ELR (cell line): Measurements from ENCODE around the gene MRPL36.
"Not testable (repeated sequence)": the region's sequence is repeated elsewhere in the genome, so short reads cannot be mapped to it uniquely, and the experiment has no call there.

Experiments used
- DNase-seq: peaks from one replicate; pipeline ENCODE4 v3.0.0-alpha.2; 2015; ENCODE audit warnings: low read depth

MRPL36 gene

DNA sequence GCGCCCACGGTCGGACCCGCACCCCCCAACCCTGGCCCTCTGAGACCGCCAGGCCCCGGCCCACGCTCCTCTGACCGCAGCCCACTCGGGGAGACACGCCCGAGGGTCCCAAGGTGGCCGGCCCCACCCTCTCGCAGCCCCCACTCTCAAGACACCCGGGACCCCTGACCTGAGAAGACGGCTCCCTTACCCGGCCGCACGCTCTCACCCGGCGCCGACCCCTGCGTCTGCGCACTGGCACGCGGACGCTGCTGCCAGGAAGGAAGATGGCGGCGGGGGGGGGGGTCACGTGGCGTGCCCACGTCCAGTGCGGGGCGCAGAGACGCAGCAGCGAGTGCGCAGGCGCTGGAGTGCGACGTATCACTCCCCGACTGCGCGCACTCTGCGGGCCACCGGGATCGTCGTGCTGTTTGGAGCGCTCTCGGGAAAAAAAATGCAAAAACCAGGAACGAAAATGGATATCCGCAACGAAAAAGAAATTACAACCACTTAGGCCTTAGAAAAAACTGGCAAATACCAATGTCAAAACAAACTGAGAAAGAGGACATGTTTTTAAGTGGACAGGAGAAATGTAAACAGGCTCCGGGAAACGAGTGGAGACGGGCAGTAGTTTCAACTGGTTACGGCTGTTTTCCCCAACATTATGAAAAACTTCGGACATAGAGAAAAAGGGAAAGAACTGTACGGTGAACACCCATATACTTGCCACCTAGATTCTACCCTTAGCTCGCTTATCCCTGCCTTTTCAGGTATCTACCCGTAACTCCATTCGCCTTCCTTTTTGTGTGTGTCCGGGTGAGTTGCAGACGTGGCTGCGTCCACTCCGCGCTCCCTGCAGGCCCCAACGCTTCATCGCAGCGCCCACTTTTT, at the start of gene MRPL36:
TSS of gene MRPL36 (minus strand) at position 236 of the 870 bp plus-strand sequence. CDS start 902 bp downstream, outside the sequence.
- peak; percentile 92 for DNase-seq

DNA sequence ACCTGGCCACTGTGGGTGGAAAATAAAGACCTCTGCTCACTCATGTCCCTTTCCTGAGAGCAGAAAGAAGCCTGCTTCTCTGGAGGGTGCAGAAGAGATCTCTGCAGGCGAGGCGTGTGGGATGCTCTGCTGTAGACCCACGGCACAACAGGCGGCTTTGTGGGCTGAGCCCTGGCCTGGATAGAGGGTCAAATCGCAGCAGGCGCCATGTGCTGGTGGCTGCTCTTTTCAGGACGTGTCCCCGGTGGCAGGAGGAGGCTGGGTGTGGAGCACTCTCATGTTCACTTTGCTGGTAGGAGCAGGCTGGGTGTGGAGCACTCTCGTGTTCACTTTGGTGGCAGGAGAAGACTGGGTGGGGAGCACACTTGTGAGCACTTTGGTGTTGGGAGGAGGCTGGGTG, 48.0 kb upstream of the MRPL36 start:
- no peak for DNase-seq

DNA sequence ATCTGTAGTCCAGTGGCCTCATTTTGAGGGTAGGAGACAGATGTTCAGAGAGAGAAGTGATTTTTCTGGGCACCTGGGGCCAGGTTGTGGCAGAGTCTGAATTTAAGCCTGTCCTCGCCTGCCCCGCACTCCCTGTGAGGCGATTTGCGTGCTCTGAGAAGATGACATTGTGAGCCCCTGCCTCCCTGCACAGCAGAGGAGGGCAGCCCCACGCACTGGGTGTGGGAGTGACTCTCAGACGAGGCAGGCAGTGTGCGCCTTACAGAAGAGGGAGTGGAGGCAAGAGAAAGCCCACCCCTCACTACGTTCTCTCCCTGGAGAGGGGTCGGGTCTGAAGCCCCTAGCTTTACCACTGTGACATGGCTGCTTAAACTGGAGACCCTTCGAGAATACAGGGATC, 47.4 kb upstream of the MRPL36 start:
- no peak for DNase-seq

DNA sequence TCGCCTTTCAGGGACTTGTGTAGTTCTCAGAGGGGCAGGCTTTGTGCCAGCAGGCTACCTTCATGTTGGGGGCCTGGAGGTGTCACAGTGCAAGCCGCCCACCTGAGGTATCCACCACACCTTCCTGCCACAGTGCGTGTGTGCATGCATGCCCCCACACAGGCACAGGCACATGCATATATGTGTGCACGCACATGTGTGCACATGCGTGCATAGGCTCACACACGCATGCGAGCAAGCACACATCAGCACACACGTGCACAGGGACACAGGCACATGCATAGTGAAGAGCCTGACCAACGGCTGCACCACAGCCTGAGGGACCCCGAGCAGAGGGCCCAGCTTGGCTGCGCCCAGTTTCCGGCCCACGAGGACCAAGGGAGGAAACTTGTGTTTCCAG, 46.9 kb upstream of the MRPL36 start:
- no peak for DNase-seq

DNA sequence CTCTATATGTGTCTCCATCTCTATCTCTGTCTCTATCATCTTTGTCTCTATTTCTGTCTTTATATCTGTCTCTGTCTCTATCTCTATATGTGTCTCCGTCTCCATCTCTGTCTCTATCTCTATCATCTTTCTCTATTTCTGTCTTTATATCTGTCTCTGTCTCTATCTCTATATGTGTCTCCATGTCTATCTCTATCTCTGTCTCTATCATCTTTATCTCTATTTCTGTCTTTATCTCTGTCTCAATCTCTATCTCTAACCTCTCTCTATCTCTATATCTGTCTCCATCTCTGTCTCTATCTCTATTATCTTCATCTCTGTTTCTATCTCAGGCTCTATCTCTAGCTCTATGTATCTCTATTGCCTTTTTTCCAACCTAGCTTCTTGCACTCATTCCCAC, 46.1 kb upstream of the MRPL36 start:
- no peak for DNase-seq

DNA sequence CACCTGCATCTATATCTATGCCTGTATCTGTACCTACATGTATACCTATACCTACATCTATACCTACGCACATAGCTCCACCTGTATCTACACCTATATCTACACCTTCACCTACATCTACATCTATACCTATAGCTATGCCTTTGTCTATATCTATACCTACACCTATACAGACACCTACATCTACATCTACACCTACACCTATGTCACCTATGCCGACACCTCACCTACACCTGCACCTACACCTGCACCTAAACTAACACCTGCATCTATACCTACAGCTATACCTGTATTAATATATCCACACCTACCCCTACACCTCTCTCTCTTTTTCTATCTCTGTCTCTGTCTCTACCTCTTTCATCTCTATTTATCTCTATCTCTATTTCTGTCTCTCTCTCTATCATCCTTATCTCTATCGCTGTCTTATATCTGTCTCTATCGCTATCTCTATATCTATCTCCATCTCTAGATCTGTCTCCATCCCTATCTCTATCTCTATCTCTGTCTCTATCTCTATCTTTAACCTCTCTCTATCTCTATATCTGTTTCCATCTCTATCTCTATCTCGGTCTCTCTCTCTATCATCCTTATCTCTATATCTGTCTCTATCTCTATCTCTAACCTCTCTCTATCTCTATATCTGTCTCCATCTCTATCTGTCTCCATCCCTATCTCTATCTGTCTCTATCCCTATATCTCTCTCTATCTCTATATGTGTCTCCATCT, 45.2 kb upstream of the MRPL36 start:
- no peak for DNase-seq

DNA sequence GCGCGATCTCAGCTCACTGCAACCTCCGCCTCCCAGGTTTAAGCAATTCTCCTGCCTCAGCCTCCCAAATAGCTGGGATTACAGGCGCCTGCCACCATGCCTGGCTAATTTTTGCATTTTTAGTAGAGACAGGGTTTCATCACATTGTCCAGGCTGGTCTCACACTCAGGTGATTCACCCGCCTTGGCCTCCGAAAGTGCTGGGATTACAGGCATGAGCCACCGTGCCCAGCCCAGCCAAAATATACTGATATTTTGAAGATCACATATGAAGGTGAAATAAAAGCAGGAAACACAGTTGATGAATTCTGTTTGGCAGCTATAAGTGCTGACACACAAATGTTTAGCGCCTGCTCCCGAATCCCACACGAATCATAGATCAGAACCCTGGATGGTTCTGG, 44.1 kb upstream of the MRPL36 start:
- not testable (repeated sequence) for DNase-seq

DNA sequence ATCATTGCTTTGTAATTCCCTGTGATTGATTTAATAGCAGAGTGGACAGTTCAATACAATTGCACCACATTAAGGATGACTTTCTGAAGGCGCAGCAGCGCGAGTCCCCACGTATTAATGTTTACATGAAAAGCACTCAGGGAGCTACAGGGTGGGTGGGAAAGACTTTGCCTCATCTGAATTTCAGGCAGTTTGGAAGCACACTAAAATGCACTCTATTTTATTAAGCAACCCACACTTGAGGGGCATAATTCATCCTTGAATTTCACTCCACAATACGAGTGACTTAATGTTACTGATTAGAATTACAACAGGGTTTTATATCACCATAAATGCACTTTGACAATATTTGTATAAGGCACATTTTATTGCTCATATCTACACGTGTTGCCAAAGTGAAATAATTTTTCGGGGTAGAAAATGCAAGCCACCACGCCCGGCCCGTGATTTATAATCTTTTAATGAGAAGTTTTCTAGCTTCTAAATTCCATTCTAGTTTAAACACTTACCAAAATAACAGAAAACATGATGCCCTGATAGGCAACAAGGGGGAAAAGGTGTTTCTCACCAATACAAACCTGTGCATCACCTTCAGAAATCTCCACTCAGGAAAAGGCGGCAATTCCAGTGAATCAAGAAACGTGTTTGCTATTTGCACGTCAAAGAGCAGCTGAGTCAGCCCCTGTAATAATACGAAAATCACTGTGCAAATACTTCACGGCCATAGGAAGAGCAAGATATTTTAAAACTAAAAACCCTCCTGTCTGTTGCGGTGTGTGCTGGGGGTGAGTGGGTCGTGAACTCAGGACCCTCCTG, 42.6 kb upstream of the MRPL36 start:
- DNase-seq = no peak

DNA sequence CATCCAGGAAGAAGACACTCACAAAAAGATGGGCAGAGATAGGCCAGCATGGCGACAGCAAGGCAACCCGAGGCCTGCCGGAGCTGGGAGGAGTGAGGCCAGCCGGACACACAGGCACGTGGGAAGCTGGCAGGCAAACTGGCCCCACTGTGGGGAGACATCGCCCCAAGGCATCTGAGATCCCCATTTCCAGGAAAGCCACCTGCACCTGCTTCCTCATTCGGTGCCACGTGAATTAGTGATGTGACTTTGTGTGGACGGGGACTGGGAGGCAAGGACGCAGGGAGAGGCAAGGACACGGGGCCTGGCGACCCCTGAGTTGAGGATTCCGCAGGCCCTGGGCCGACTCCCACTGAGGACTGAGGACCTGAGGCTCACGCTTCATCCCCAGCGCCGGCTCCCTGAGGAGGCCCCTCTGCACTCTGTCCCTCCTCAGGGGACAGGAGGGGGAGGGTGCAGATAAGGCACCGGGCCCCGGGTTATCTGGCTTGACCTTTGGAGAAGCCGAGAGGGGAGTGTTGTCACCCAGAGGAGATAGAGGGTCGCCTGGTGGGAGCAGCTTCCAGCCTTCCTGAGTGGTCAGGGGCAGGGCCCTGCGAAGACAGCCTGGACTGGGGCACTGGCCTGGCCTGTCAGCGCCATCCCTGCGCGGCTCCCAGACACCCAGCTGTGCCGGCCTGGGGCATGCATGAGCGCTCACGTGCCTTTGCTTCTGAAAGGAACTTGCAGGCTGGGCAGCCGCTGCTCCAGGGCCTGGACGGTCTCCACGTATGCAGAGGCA, 41.3 kb upstream of the MRPL36 start:
- no peak for DNase-seq

DNA sequence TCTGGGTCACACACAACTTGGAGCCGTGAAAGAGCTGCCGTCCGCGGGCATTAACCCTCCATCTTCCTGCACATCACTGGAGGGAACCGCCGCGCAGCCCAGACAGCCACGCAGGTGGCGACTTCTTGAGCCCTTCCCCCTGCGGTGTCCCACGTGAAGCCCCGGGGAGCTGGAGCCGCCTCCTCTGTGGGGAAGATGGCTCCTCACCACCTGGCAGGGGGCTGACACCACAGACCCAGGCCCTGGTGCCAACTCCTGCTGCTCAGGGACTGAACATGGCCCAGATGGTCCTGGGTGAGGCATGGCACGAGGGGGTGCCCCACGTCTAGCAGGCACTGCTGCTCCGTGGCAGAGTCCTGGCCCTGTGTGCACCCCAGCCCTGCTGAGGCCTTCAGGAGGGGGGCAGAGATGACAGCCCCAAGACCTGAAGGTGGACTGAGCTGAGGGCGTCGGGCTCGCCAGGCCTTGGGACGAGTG, 40.5 kb upstream of the MRPL36 start:
- no peak for DNase-seq

DNA sequence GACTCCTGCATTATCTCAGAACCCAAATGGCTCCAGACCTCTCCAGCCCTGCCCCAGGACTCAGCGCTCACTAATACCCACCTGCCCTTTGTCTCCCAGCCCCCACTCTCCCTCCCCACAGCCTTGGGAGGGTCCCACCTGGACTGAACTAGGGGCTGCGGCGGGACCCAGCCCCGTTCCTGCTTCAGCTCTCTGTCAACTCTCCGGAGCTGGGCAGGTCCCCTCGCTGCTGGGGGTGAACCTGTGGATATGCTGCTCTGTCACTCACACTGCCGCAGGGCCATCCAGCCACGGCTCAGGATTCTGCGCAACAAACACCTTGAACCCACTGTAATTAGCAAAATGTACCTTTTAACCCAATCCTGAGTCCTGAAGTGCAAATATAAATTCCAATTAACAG, 38.4 kb upstream of the MRPL36 start:
- DNase-seq = no peak

DNA sequence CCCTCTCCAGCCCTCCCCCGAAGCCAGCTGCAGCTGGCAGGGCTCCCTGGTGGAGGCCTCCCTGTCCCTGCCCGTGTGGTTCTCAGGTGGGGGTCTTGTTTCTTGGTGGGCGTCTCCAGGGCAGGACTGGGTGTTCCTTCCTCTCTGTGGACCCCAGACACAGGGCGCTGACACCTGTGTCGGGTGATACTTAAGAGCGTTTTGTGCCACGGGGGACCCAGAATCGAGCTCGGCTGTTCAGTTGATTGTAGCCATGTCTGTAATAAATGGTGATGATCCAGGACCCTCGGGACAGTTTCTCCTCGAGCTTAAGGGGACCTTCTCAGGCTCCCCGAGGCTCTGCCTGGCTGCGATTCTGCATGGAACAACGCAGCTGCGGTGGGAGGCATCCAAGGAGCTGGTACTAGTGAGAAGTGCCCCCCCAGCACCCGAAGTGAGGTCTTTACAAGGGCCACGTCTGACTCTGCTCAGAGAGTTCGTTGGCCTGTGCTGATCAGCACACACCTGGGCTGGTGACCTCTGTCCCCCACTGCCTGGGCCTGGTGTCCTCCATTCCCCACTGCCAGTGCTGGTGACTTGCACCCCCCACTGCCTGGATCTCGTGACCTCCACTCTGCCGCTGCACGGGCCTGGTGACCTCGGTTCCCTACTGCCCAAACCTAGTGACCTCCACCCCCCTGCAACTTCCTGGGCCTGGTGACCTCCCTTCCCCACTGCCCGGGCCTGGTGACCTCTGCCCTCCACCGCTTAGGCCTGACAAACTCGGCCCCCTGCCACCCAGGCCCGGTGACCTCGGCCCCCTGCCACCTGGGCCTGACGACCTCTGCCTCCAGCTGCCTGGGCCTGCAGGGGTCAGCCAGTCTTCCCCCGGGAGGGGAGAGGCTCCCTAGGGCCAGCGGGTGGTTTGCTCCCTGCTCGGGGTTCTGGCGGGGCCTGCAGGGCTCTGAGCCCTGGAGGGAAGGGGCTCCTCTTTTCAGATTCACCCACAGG, 37.5 kb upstream of the MRPL36 start:
- no peak for DNase-seq

DNA sequence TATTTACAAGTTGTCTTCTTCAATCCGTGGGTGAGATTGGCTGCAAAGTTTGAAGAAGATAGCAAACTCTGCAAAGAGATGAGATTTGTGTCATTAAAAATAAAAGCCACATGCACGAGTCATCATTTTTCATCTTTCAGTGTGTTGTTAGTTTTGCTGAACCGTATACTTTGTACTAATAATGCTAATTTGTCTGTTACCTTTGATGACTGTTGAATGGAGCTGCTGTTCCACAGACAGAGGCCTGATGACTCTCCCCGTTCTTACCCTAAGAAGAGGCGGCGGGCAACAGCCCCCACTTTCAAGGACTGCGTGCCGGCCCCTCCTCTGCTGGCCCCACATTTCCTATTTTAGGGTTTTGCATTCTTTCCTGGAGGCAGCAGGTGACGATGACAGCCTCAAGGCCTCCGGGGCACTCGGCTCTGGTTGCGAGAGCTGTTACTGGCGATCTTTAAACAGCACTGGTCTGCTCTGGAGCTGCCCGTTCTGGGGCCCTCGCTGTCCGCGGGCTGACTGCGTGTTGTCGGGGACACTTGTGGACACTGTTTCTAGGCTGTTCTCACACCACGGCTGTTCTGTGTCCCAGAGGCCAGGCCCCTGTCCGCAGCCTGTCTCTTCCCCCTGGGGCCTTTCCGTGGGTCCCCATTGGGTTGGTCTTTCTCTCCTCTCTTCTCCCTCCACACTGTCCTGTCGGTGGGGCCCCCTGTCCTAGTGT, 36.7 kb upstream of the MRPL36 start:
- DNase-seq = no peak

DNA sequence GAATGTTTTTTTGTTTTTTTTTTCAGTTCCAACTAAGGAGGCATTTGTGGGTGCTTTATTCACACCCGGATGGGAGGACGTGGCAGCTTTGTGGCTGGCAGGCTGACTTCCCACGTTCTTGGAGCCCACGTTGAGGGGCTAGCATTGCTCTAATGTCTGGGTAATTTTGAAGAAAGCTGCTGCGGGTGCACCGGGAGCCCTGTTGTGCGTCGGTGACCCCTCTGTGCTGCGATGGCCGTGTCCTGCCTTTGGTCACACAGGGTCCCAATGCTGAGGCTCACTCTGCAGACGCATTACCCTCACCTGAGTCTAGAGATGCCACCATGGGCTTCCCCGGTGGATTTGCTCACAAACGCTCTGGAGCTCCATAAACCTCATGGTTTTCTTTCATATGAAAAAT, 35.8 kb upstream of the MRPL36 start:
- DNase-seq = no peak

DNA sequence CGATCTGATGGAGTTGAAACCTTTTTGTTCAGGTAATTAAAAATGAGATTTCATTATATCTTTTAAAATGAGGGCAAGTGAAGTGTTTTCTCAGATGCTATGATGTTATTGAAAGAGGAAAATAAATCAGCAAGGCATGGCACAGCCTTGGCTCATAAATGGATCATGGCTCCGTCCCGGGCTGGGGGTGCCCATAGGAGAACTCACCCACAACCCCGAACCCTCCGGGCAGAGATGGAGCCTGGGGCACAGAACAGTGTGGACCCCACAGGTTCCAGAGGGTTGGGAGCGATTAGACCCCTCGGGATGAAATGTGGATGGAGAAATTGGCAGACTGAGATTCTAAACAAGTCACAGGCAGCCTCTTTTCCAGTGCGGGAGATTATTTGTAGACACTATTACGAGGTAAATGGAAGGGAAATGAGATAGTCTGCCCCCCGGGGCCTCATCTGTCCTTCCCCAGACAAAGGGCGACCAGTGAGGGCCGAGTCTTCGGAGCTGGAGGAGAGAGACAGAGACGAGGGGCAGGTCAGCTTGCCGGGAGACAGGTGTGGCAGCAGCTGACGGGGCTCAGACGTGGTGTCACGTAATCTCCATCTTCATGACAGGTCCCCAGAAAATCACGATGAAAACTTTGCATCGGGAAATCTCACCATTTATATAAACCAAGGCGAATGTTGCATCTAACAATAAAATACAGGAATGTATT, 35.2 kb upstream of the MRPL36 start:
- no peak for DNase-seq

DNA sequence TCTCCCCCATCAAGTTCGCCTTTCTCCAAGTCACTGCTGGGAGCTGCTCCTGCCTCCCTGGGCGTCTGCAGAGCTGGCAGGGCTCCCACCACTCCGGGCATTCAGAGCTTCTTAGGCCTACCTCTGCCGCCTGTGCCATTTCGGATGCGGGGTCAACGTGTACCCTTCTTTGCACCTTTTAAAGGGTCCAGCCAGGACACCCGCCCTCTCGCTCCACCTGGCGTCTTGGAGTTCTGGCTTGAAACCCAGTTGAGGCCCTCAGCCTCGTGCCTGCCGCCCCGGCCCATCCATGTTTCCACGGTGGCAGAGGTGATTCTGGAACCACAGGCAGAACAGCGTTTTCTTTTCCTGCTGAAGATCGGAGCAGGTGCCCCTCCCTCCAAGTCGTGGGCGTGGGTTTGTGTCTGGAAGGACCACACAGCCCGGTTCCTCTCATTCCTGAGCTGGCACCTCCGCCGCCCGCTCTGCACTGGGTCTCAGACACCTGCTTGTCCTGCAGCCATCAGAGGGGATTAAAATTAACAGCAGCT, 34.5 kb upstream of the MRPL36 start:
- DNase-seq = no peak

DNA sequence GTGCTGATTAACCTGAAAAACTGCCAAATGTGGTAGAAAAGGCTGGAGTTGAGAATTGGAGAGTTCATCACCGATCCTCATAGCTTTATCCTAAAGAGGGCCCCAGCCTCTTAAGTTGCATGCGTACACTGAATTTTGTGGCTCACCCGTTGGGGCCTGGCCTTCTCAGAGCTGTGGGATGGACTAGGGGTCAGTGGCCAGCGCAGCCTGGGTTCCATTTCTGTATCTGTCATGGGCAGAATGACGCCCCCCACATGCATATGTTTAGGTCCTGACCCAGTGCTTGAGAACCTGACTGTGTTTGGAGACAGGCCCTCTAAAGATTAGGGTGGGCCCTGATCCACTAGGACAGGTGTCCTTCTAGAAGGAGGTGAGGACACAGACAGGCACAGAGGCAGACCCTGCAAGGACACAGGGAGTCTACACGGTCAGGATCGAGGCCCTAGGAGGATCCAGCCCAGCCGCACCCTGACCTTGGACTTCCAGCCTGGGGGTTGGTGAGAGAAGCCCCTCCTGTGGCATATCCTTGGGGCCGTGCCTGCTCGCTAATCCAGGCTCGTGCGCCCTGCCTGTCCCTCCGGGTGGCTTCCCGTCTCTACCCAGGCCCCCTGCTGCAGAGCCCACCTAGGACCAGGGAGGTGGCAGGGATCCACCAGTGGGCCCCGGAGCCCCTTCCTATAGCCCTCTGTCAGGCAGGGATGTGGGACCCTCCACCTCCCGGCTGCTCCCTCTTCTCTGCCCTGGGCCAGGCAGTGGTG, 33.8 kb upstream of the MRPL36 start:
- DNase-seq = no peak
